Peyer's patch (tissue), 4 donors: ENCODE data around the gene CNTF. TPM values are rescaled to one million over a fixed set of nuclear protein-coding genes. Genes with fewer than 3 reads are reported as not detected.

Experiments used
- DNase-seq, 3 donors: peaks; one replicate each; pipeline ENCODE4 v3.0.0-alpha.2; 2017 to 2019
- H3K27ac ChIP-seq, 4 donors: fragments of 200-600 bp; sonication (generic); one replicate each; pipeline ENCODE4 v1.5.1; 2016 to 2019
- H3K27me3 ChIP-seq, 2 donors: fragments of 200-600 bp; sonication (generic); one replicate each; pipeline ENCODE4 v1.5.1; 2019
- H3K36me3 ChIP-seq, 3 donors: fragments of 200-600 bp; sonication (generic); one replicate each; pipeline ENCODE4 v1.5.1; 2016 to 2019
- H3K4me1 ChIP-seq, 4 donors: fragments of 200-600 bp; sonication (generic); one replicate each; pipeline ENCODE4 v1.5.1; 2016 to 2019
- H3K4me3 ChIP-seq, 4 donors: fragments of 200-600 bp; sonication (generic); 1 replicate in 3 of 4; 2 replicates in 1 of 4; pipeline ENCODE4 v1.5.1; 2016 to 2019; ENCODE audit warnings: mild to moderate bottlenecking in 1 of 4
- H3K9me3 ChIP-seq, 4 donors: fragments of 200-600 bp; sonication (generic); one replicate each; pipeline ENCODE4 v1.5.1; 2016 to 2019; ENCODE audit warnings: mild to moderate bottlenecking in 1 of 4
- POLR2A ChIP-seq, 2 donors: fragments of 450-650 bp; IDR thresholded peaks; one replicate each; pipeline ENCODE4 v1.5.1; 2017; ENCODE audit warnings: antibody characterized with exemption in 2 of 2, mild to moderate bottlenecking in 2 of 2, moderate library complexity in 2 of 2
- total RNA-seq, 4 donors: library from RNA; depleted of rRNA; stranded (reverse); fragments of >200 nt; gene quantifications; one replicate each; pipeline ENCODE4 v1.1.0, GENCODE V29; 2016
- TF ChIP-seq, protein P1 (sequence below), 6 experiments: fragments of 450-650 bp in 4 of 6; fragments of 200-600 bp in 2 of 6; sonication (generic) in 1 of 6; IDR thresholded peaks; one replicate each; pipeline ENCODE4 v1.5.1; 2017 to 2019; ENCODE audit warnings: antibody characterized with exemption in 6 of 6, mild to moderate bottlenecking in 3 of 6, moderate library complexity in 1 of 6

CNTF gene
- total RNA-seq, 4 donors from 2014 or later: 3.5 to 6.8 (median 5.3) TPM; not detected in 1

GRCh38 chr11:58647141-58647699 lies 24.8 kb downstream of the CNTF start:
- TF ChIP-seq, protein P1, sequence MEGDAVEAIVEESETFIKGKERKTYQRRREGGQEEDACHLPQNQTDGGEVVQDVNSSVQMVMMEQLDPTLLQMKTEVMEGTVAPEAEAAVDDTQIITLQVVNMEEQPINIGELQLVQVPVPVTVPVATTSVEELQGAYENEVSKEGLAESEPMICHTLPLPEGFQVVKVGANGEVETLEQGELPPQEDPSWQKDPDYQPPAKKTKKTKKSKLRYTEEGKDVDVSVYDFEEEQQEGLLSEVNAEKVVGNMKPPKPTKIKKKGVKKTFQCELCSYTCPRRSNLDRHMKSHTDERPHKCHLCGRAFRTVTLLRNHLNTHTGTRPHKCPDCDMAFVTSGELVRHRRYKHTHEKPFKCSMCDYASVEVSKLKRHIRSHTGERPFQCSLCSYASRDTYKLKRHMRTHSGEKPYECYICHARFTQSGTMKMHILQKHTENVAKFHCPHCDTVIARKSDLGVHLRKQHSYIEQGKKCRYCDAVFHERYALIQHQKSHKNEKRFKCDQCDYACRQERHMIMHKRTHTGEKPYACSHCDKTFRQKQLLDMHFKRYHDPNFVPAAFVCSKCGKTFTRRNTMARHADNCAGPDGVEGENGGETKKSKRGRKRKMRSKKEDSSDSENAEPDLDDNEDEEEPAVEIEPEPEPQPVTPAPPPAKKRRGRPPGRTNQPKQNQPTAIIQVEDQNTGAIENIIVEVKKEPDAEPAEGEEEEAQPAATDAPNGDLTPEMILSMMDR (IDR thresholded peaks at IDR 0.05): no peak
- no peak for TF ChIP-seq POLR2A (IDR thresholded peaks at IDR 0.05)

DNA sequence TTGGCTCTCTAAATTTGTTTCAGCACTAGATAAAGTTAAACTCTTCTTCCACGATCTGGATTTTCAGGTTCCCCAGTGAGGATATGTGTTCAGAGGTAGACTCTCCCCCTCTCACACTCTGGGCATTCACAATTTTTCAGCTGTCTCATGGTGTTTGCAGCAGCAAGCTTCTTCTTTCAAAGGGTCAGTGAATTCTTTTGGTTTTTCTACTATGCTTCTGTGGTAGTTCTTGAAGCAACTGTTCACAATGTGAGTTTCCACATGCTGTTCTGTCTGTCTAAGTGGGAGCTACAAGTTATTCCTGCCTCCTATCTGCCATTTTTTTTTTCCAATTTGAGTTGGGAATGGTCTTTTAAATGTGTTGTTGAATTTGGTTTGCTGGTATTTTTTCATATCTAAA lies 25.4 kb downstream of the CNTF start:
- Histone ChIP-seq H3K4me1 (no peaks in the 10 kb centered on the region), H3K27me3 (no peaks in the 10 kb centered on the region), H3K36me3 (no peaks in the 10 kb centered on the region), H3K9me3 (peaks cover 0 to 11% (median 2%) of the 10 kb centered on the region in 4 donors), H3K27ac (no peak overlapping the region), H3K4me3 (no peak overlapping the region)
- no peak for DNase-seq
- TF ChIP-seq, protein P1 (IDR thresholded peaks at IDR 0.05): no peak
- no peak for TF ChIP-seq POLR2A (IDR thresholded peaks at IDR 0.05)

More at GRCh38 chr11:58647141-58647699, 24.8 kb downstream of the CNTF start:
- Histone ChIP-seq H3K36me3 (no peaks in the 10 kb centered on the region), H3K27ac (no peak overlapping the region), H3K9me3 (peaks cover 0 to 11% (median 2%) of the 10 kb centered on the region in 4 donors), H3K27me3 (no peaks in the 10 kb centered on the region), H3K4me1 (peaks cover 0 to 5% (median 0%) of the 10 kb centered on the region in 4 donors), H3K4me3 (no peak overlapping the region)
- DNase-seq: no peak

DNA sequence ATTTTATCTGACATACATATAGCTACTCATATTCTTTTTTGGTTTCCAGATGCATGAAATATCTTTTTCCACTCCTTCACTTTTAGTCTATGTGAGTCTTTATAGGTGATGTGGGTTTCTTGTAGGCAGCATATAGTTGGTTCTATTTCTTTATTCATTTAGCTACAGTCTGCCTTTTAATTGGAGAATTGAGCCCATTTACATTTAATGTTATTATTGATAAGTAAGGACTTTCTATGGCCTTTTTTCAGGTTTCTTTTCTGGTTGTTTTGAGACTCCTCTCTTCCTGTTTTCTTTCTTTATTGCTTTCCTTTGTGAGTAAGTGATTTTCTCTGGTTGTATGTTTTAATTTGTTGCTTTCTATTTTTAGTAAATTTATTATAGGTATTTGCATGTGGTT lies 27.2 kb downstream of the CNTF start:
- no peaks in the 10 kb centered on the region for H3K27me3 ChIP-seq
- no peaks in the 10 kb centered on the region for H3K4me1 ChIP-seq
- no peak for DNase-seq
- no peaks in the 10 kb centered on the region for H3K36me3 ChIP-seq
- H3K4me3 ChIP-seq: no peak overlapping the region
- peaks cover 0 to 11% (median 2%) of the 10 kb centered on the region in 4 donors for H3K9me3 ChIP-seq
- no peak overlapping the region for H3K27ac ChIP-seq
- TF ChIP-seq, protein P1 (IDR thresholded peaks at IDR 0.05): no peak

- Histone ChIP-seq H3K27ac (no peak overlapping the region), H3K36me3 (no peaks in the 10 kb centered on the region), H3K9me3 (peaks cover 0 to 6% (median 2%) of the 10 kb centered on the region in 4 donors), H3K4me1 (no peaks in the 10 kb centered on the region), H3K4me3 (no peak overlapping the region), H3K27me3 (no peaks in the 10 kb centered on the region)
- no peak for DNase-seq
- TF ChIP-seq POLR2A (IDR thresholded peaks at IDR 0.05): no peak
- TF ChIP-seq, protein P1 (IDR thresholded peaks at IDR 0.05): no peak
Measured at GRCh38 chr11:58650496-58650895, 28.0 kb downstream of the CNTF start.

DNA sequence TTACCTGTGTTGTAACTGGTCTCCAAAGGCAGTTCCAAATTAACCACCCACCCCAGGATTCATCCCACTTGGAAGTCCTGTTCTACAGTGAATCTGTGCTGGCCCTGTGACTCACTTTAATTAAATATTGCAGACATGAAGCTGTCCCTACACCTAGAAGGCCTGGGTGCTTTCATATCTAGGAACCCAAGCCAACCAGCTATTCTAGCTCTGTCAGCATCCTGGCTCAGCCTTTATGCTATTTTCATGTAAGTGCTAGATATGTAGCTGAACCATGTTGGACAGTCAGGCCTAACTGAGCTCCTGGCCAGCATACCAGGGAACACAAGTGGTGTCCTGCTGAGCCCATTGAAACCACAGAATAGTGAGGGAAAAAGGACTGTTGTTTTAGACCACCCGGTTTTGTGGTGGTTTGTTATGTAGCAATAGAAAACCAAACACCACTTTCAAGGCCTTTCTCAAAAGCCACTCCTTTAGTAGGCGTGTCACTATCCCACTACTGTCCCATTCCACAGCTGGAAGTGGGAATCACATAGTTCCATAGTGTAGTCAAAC lies 30.3 kb downstream of the CNTF start:
- no peak for DNase-seq
- TF ChIP-seq, protein P1 (IDR thresholded peaks at IDR 0.05): no peak
- no peak for TF ChIP-seq POLR2A (IDR thresholded peaks at IDR 0.05)
- Histone ChIP-seq H3K4me3 (no peak overlapping the region), H3K4me1 (no peaks in the 10 kb centered on the region), H3K27ac (no peak overlapping the region), H3K36me3 (no peaks in the 10 kb centered on the region), H3K27me3 (no peaks in the 10 kb centered on the region), H3K9me3 (no peaks in the 10 kb centered on the region)
